Activated CD8-positive, alpha-beta T cell treated with anti-CD3 and anti-CD28 coated beads for 36 hours (primary cell): ENCODE measurements around the gene TRAPPC3. TPM values are rescaled to one million over a fixed set of nuclear protein-coding genes. Genes with fewer than 3 reads are reported as not detected.

Source experiments
- ATAC-seq: fragments of 200-7000 bp; cut with Tn5 transposase; one replicate; pipeline ENCODE4 v1.10.0; 2021; ENCODE audit warnings: mild to moderate bottlenecking, moderate library complexity
- CTCF ChIA-PET: fragments of 350-600 bp; sonication (Branson Sonifier 250); formaldehyde crosslinking; loops from one replicate; lab custom pipeline; 2021; ENCODE audit warnings: antibody characterized with exemption; lab: Charles Lee
- POLR2A ChIA-PET: fragments of 350-600 bp; sonication (Branson Sonifier 250); formaldehyde crosslinking; loops from one replicate; lab custom pipeline; 2021; ENCODE audit warnings: antibody characterized with exemption; lab: Charles Lee
- DNase-seq: peaks from one replicate; pipeline ENCODE4 v3.0.0-alpha.2; 2020
- H3K27ac Mint-ChIP-seq: one replicate; pipeline ENCODE4 v1.8.0; 2021; ENCODE audit warnings: mild to moderate bottlenecking, mixed read lengths
- H3K27me3 Mint-ChIP-seq: one replicate; pipeline ENCODE4 v1.8.0; 2021; ENCODE audit warnings: mixed read lengths
- H3K36me3 Mint-ChIP-seq: one replicate; pipeline ENCODE4 v1.8.0; 2021; ENCODE audit warnings: low read depth, mixed read lengths
- H3K4me1 Mint-ChIP-seq: one replicate; pipeline ENCODE4 v1.8.0; 2021; ENCODE audit warnings: low read depth, mixed read lengths
- H3K4me3 Mint-ChIP-seq: one replicate; pipeline ENCODE4 v1.8.0; 2021; ENCODE audit warnings: mild to moderate bottlenecking, moderate library complexity, mixed read lengths
- H3K9me3 Mint-ChIP-seq: one replicate; pipeline ENCODE4 v1.8.0; 2021; ENCODE audit warnings: mixed read lengths
- intact Hi-C: fragments of 100-400 bp; cut with micrococcal nuclease; formaldehyde crosslinking; loops from one replicate; pipeline ENCODE4 v1.10.0; 2022
- total RNA-seq, 2 experiments: library from RNA; stranded (reverse); gene quantifications; one replicate each; pipeline ENCODE4 v1.2.3, GENCODE V29; 2021
- TF ChIP-seq, protein P1 (sequence below): fragments of 200-600 bp; IDR thresholded peaks from one replicate; pipeline ENCODE4 v1.8.0; 2022; ENCODE audit warnings: antibody characterized with exemption, mild to moderate bottlenecking

TRAPPC3 gene
- total RNA-seq, 2 experiments from 2014 or later, result 47.9 to 48.4 TPM

DNA sequence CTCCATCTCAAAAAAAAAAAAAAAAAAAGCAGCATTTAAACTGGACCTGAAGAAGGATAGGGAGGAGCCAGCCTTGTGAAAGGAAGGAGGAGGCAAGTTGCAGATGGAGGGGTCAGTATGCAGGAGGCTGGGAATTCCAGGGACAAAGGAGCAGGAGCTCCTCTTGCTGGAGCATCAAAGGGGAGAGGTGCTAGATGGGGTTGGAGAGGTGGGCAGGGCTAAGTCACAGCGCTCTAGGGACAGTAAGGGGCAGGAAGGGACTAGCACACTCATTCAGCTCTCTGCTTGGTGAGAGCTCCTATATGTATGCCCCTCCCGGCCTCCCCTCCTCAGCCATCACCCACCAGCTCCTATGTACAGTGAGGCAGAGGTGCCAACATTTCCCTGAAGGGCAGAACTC is 33.4 kb upstream of the TRAPPC3 start:
- ChIA-PET POLR2A (interaction anchor here (0.6 to 2.6 kb wide), 8 partner anchors 11 to 42 kb away, joined by 3 to 13 read pairs (median 4); partner anchors contain the start of genes THRAP3 and TRAPPC3), CTCF (interaction anchor here (1.1 to 1.7 kb wide), 4 partner anchors 10 to 103 kb away, joined by 3 to 17 read pairs (median 6); partner anchors contain the start of gene TRAPPC3)
- H3K4me1 Mint-ChIP-seq, result no peaks in the 10 kb centered on the region
- peaks cover 20% of the 10 kb centered on the region for H3K36me3 Mint-ChIP-seq
- no peak for DNase-seq
- intact Hi-C loops, result no loop called here
- TF ChIP-seq, protein P1, sequence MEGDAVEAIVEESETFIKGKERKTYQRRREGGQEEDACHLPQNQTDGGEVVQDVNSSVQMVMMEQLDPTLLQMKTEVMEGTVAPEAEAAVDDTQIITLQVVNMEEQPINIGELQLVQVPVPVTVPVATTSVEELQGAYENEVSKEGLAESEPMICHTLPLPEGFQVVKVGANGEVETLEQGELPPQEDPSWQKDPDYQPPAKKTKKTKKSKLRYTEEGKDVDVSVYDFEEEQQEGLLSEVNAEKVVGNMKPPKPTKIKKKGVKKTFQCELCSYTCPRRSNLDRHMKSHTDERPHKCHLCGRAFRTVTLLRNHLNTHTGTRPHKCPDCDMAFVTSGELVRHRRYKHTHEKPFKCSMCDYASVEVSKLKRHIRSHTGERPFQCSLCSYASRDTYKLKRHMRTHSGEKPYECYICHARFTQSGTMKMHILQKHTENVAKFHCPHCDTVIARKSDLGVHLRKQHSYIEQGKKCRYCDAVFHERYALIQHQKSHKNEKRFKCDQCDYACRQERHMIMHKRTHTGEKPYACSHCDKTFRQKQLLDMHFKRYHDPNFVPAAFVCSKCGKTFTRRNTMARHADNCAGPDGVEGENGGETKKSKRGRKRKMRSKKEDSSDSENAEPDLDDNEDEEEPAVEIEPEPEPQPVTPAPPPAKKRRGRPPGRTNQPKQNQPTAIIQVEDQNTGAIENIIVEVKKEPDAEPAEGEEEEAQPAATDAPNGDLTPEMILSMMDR, result no peak
- peak; percentile 31 for ATAC-seq
- no peaks in the 10 kb centered on the region for H3K9me3 Mint-ChIP-seq
- no peaks in the 10 kb centered on the region for H3K27me3 Mint-ChIP-seq
- peak overlapping the region; percentile 27 for H3K27ac Mint-ChIP-seq
- no peak overlapping the region for H3K4me3 Mint-ChIP-seq

DNA sequence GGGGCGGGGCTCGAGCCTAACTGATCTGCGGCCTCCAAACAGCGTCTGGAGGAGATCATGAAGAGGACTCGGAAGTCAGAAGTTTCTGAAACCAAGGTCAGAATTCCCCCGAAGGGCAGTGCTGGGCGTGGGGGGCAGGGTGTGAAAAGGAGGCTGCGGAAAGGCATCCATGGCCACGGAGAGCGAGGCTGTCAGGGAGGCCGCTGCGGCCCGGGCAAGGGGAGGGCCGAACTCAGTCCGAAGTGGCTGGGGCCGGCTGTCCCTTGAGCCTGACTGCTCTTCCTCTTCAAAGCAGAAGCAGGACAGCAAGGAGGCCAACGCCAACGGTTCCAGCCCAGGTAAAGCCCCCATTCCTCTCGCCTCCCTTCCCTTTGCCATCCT is 29.9 kb upstream of the TRAPPC3 start:
- DNase-seq (no peak), ATAC-seq (no peak)
- Mint-ChIP-seq H3K4me1 (no peaks in the 10 kb centered on the region), H3K4me3 (no peak overlapping the region), H3K9me3 (no peaks in the 10 kb centered on the region), H3K27ac (no peak overlapping the region), H3K27me3 (no peaks in the 10 kb centered on the region), H3K36me3 (peaks cover 34% of the 10 kb centered on the region)
- POLR2A ChIA-PET, result interaction anchor here (1.5 to 1.6 kb wide), 2 partner anchors 11 to 18 kb away, joined by 3 to 4 read pairs; no protein-coding TSS in a partner anchor
- intact Hi-C loops, result no loop called here
- TF ChIP-seq, protein P1, result no peak
- CTCF ChIA-PET, result interaction anchor here (1.0 to 1.3 kb wide), 2 partner anchors 10 to 14 kb away, joined by 3 read pairs; no protein-coding TSS in a partner anchor

DNA sequence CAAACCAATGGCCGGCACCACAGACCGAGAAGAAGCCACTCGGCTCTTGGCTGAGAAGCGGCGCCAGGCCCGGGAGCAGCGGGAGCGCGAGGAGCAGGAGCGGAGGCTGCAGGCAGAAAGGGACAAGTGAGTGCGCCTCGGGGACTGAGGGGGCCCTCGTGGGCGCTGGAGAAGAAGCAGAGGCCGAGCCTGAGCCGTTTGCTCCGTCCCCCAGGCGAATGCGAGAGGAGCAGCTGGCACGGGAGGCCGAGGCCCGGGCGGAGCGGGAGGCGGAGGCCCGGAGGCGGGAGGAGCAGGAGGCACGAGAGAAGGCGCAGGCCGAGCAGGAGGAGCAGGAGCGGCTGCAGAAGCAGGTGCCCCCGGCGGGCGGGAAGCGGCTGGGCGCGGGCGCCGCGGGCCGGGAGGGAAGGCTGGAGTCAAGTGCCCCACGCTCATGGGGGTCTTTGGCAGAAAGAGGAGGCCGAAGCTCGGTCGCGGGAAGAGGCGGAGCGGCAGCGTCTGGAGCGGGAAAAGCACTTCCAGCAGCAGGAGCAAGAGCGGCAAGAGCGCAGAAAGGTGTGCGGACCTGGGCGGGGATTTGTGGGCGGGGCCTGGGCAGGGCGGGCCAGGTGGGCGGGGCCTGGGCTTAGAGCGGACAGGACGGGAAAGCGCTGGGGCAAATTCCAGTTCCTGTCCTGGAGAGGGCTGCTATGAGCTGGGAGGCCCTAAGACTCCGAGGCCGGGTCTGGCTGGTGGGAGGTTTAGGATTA is 29.4 kb upstream of the TRAPPC3 start:
- CTCF ChIA-PET, result interaction anchor here (1.3 kb wide), 1 partner anchor 9 kb away, joined by 3 read pairs; no protein-coding TSS in a partner anchor

DNA sequence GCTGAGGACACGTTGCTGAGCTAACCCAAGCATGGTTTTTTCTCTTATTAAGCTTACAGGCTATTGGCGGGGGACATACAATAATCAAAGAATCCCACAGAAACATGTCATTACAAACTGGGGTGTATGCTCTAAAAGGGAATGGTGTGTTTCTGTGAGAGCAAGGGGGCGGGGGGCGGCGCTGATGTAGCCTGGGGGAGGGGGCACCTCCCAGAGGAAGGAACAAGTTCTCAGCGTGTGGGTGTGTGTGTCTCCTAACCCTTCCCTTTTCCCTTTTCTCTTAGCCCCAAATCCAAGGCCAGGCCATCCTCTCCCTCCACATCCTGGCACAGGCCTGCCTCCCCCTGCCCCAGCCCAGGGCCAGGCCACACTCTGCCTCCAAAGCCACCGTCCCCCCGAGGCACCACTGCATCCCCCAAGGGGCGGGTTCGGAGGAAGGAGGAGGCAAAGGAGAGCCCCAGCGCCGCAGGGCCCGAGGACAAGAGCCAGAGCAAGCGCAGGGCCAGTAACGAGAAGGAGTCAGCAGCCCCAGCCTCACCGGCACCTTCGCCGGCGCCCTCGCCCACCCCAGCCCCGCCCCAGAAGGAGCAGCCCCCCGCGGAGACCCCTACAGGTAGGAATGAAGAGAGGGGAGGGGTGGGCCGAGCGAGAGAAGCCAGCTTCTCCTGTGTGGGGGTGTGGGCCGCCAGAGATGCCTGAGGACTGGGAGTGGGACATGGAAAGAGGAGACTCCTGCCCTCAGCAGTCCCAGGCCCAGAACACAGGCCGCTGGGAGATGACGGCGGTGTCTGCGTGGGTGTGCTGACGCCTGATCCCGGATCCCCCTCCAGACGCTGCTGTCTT is 28.5 kb upstream of the TRAPPC3 start:
- intact Hi-C loops, result no loop called here
- H3K27ac Mint-ChIP-seq, result no peak overlapping the region
- peaks cover 42% of the 10 kb centered on the region for H3K36me3 Mint-ChIP-seq
- no peak for ATAC-seq
- ChIA-PET POLR2A (interaction anchor here (0.9 to 1.0 kb wide), 2 partner anchors 10 to 43 kb away, joined by 3 read pairs; no protein-coding TSS in a partner anchor), CTCF (interaction anchor here (1.0 to 1.4 kb wide), 2 partner anchors 11 to 108 kb away, joined by 3 to 4 read pairs; no protein-coding TSS in a partner anchor)
- TF ChIP-seq, protein P1, result no peak
- DNase-seq, result no peak
- no peak overlapping the region for H3K4me3 Mint-ChIP-seq
- H3K4me1 Mint-ChIP-seq, result no peaks in the 10 kb centered on the region
- no peaks in the 10 kb centered on the region for H3K27me3 Mint-ChIP-seq
- H3K9me3 Mint-ChIP-seq, result no peaks in the 10 kb centered on the region

More for the DNA sequence above, 29.4 kb upstream of the TRAPPC3 start:
- Mint-ChIP-seq H3K27ac (no peak overlapping the region), H3K9me3 (no peaks in the 10 kb centered on the region), H3K36me3 (peaks cover 36% of the 10 kb centered on the region), H3K27me3 (no peaks in the 10 kb centered on the region), H3K4me3 (no peak overlapping the region), H3K4me1 (no peaks in the 10 kb centered on the region)
- intact Hi-C loops, result no loop called here
- DNase-seq (no peak), ATAC-seq (no peak)
- TF ChIP-seq, protein P1, result no peak
- POLR2A ChIA-PET, result interaction anchor here (1.5 to 1.6 kb wide), 2 partner anchors 11 to 18 kb away, joined by 3 to 4 read pairs; no protein-coding TSS in a partner anchor
